Loucy (cell line): ENCODE data around the gene CCDC93.

Source experiments
- EZH2phosphoT487 ChIP-seq: fragments of 200-600 bp; IDR thresholded peaks from 2 replicates; pipeline ENCODE4 v1.6.1; 2018; ENCODE audit warnings: antibody characterized with exemption, mild to moderate bottlenecking, moderate library complexity, borderline replicate concordance
- TF ChIP-seq, protein P1 (sequence below): fragments of 200-600 bp; sonication (generic); conservative IDR thresholded peaks from 2 replicates; pipeline ENCODE4 v1.5.1; 2014; ENCODE audit warnings: mild to moderate bottlenecking, antibody characterized with exemption, low read length

GRCh38 chr2:117979911-117980701 lies 33.8 kb downstream of the CCDC93 start:
- TF ChIP-seq, protein P1, sequence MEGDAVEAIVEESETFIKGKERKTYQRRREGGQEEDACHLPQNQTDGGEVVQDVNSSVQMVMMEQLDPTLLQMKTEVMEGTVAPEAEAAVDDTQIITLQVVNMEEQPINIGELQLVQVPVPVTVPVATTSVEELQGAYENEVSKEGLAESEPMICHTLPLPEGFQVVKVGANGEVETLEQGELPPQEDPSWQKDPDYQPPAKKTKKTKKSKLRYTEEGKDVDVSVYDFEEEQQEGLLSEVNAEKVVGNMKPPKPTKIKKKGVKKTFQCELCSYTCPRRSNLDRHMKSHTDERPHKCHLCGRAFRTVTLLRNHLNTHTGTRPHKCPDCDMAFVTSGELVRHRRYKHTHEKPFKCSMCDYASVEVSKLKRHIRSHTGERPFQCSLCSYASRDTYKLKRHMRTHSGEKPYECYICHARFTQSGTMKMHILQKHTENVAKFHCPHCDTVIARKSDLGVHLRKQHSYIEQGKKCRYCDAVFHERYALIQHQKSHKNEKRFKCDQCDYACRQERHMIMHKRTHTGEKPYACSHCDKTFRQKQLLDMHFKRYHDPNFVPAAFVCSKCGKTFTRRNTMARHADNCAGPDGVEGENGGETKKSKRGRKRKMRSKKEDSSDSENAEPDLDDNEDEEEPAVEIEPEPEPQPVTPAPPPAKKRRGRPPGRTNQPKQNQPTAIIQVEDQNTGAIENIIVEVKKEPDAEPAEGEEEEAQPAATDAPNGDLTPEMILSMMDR: no peak
- TF ChIP-seq EZH2phosphoT487: no peak
